HCT116 (cell line): Measurements from ENCODE around the gene UROD. TPM values are rescaled to one million over a fixed set of nuclear protein-coding genes. Genes with fewer than 3 reads are reported as not detected.
"Not testable (repeated sequence)": the region's sequence is repeated elsewhere in the genome, so short reads cannot be mapped to it uniquely, and the experiment has no call there.

ENCODE experiments used
- ATAC-seq: fragments of 200-7000 bp; cut with Tn5 transposase; 2 replicates; pipeline ENCODE4 v1.9.1; 2020; ENCODE audit warnings: mild to moderate bottlenecking, moderate library complexity
- BruUV-seq: library from RNA; stranded (reverse); fragments of 400-500 nt; replicated peaks from 2 replicates; lab custom pipeline; 2021; lab: Mats Ljungman, UMichigan
- CTCF ChIA-PET: fragments of 300-600 bp; sonication (Branson Sonifier 250); formaldehyde crosslinking; loops from one replicate; lab custom pipeline; 2021; ENCODE audit warnings: antibody characterized with exemption; lab: Charles Lee
- POLR2A ChIA-PET: fragments of 300-600, 350-600 bp; sonication (Branson Sonifier 250); formaldehyde crosslinking; loops from one replicate; lab custom pipeline; 2021; ENCODE audit warnings: antibody characterized with exemption; lab: Charles Lee
- RAD21 ChIA-PET, 2 experiments: fragments of 300-600 bp; sonication (Branson Sonifier 250); formaldehyde crosslinking; loops; one replicate each; lab custom pipeline; 2023; ENCODE audit warnings: low total read pairs in 2 of 2; ENCODE audit not compliant: uncharacterized antibody in 2 of 2, unreplicated experiment in 2 of 2, low non-redundant PET in 1 of 2; lab: Charles Lee
- DNase-seq: peaks from one replicate; pipeline ENCODE4 v3.0.0-alpha.2; 2010; ENCODE audit warnings: low read depth, low spot score
- H2AFZ ChIP-seq: fragments of 200-600 bp; shearing (Covaris generic), sonication (generic); 2 replicates; pipeline ENCODE4 v1.6.1; 2017; ENCODE audit warnings: low read depth, mixed run types, mixed read lengths, antibody characterized with exemption, low read length; ENCODE audit not compliant: poor library complexity, severe bottlenecking
- H3K27ac ChIP-seq: 2 replicates; pipeline ENCODE4 v1.5.1; 2012; ENCODE audit warnings: low read depth, low read length
- H3K27me3 ChIP-seq: fragments of 200-600 bp; sonication (generic); 2 replicates; pipeline ENCODE4 v1.6.1; 2016; ENCODE audit warnings: mixed run types, low read length, mixed read lengths; ENCODE audit not compliant: insufficient read depth
- H3K36me3 ChIP-seq, 2 experiments: fragments of 200-500 bp in 1 of 2; fragments of 200-600 bp in 1 of 2; sonication (Bioruptor generic) in 1 of 2; sonication (generic) in 1 of 2; 2 replicates each; pipeline versions ENCODE4 v1.5.1 to v1.6.1; 2014 to 2016; ENCODE audit warnings: low read length in 2 of 2, inconsistent platforms in 1 of 2, mixed read lengths in 1 of 2, mixed run types in 1 of 2; ENCODE audit not compliant: insufficient read depth in 2 of 2, control insufficient read depth in 1 of 2
- H3K4me1 ChIP-seq, 2 experiments: fragments of 200-600 bp in 1 of 2; sonication (generic) in 1 of 2; 2 replicates each; pipeline versions ENCODE4 v1.5.1 to v1.6.1; 2012 to 2017; ENCODE audit warnings: low read length in 2 of 2, inconsistent platforms in 1 of 2, mild to moderate bottlenecking in 1 of 2, mixed read lengths in 1 of 2, mixed run types in 1 of 2, moderate library complexity in 1 of 2; ENCODE audit not compliant: insufficient read depth in 2 of 2, control insufficient read depth in 1 of 2
- H3K4me2 ChIP-seq: fragments of 200-600 bp; sonication (generic); 2 replicates; pipeline ENCODE4 v1.6.1; 2017; ENCODE audit warnings: mixed run types, low read length, mixed read lengths
- H3K4me3 ChIP-seq, 2 experiments: fragments of 200-600 bp in 1 of 2; sonication (generic) in 1 of 2; replicated peaks in 1 of 2; 2 replicates each; pipeline ENCODE4 v1.5.1; 2011 to 2016; ENCODE audit warnings: low read length in 2 of 2, control low read depth in 1 of 2, low read depth in 1 of 2, mild to moderate bottlenecking in 1 of 2, mixed read lengths in 1 of 2, mixed run types in 1 of 2
- H3K79me2 ChIP-seq: fragments of 200-600 bp; sonication (generic); 2 replicates; pipeline ENCODE4 v1.6.1; 2017; ENCODE audit warnings: mild to moderate bottlenecking, mixed run types, low read length, moderate library complexity, mixed read lengths; ENCODE audit not compliant: insufficient read depth
- H3K9ac ChIP-seq: fragments of 200-600 bp; sonication (generic); 2 replicates; pipeline ENCODE4 v1.6.1; 2016; ENCODE audit warnings: low read length, mixed read lengths
- H3K9me2 ChIP-seq: fragments of 200-600 bp; sonication (generic), shearing (Covaris generic); 2 replicates; pipeline ENCODE4 v1.6.1; 2017; ENCODE audit warnings: mixed run types, mild to moderate bottlenecking, moderate library complexity; ENCODE audit not compliant: insufficient read depth
- H3K9me3 ChIP-seq, 2 experiments: fragments of 200-500 bp in 1 of 2; fragments of 200-600 bp in 1 of 2; sonication (Bioruptor generic) in 1 of 2; sonication (generic) in 1 of 2; 2 replicates each; pipeline ENCODE4 v1.6.1; 2014 to 2017; ENCODE audit warnings: low read length in 2 of 2, mixed read lengths in 2 of 2, inconsistent platforms in 1 of 2, low read depth in 1 of 2, mild to moderate bottlenecking in 1 of 2, mixed run types in 1 of 2, moderate library complexity in 1 of 2; ENCODE audit not compliant: control insufficient read depth in 1 of 2, insufficient read depth in 1 of 2
- H4K20me1 ChIP-seq: fragments of 200-600 bp; sonication (generic), shearing (Covaris generic); 2 replicates; pipeline ENCODE4 v1.6.1; 2017; ENCODE audit warnings: mixed run types, mild to moderate bottlenecking, moderate library complexity; ENCODE audit not compliant: insufficient read depth
- ATF3 ChIP-seq: IDR thresholded peaks from 2 replicates; pipeline ENCODE4 v1.6.1; 2012
- CBX3 ChIP-seq: IDR thresholded peaks from 2 replicates; pipeline ENCODE4 v1.6.1; 2012; ENCODE audit warnings: low read depth
- CTCF ChIP-seq, 3 experiments: fragments of 200-600 bp in 1 of 3; sonication (generic) in 1 of 3; IDR thresholded peaks in 2 of 3; conservative IDR thresholded peaks in 1 of 3; 2 replicates each; pipeline ENCODE4 v1.5.1; 2012 to 2017; ENCODE audit warnings: low read depth in 2 of 3, low read length in 2 of 3, antibody characterized with exemption in 1 of 3, borderline replicate concordance in 1 of 3, control low read depth in 1 of 3, mild to moderate bottlenecking in 1 of 3, mixed read lengths in 1 of 3, mixed run types in 1 of 3, moderate library complexity in 1 of 3; ENCODE audit not compliant: insufficient read depth in 1 of 3
- EGR1 ChIP-seq: IDR thresholded peaks from 2 replicates; pipeline ENCODE4 v1.6.1; 2012; ENCODE audit warnings: low read depth
- ELF1 ChIP-seq: IDR thresholded peaks from 2 replicates; pipeline ENCODE4 v1.6.1; 2012; ENCODE audit warnings: low read depth, borderline replicate concordance
- EZH2 ChIP-seq: fragments of 200-600 bp; sonication (generic); IDR thresholded peaks from 2 replicates; pipeline ENCODE4 v1.6.1; 2017; ENCODE audit warnings: antibody characterized with exemption, mixed run types
- EZH2phosphoT487 ChIP-seq: fragments of 200-600 bp; IDR thresholded peaks from 2 replicates; pipeline ENCODE4 v1.6.1; 2018; ENCODE audit warnings: antibody characterized with exemption, borderline replicate concordance
- FOSL1 ChIP-seq: IDR thresholded peaks from 2 replicates; pipeline ENCODE4 v1.6.1; 2012; ENCODE audit warnings: low read depth
- MAX ChIP-seq: IDR thresholded peaks from 2 replicates; pipeline ENCODE4 v1.6.1; 2012
- POLR2A ChIP-seq: IDR thresholded peaks from 2 replicates; pipeline ENCODE4 v1.7.0; 2011; ENCODE audit warnings: borderline replicate concordance; ENCODE audit not compliant: insufficient read depth, insufficient read length; ENCODE audit errors: extremely low read depth
- POLR2AphosphoS5 ChIP-seq: IDR thresholded peaks from 2 replicates; pipeline ENCODE4 v1.6.1; 2011; ENCODE audit warnings: mild to moderate bottlenecking, low read depth, low read length, moderate library complexity
- SIN3A ChIP-seq: IDR thresholded peaks from 2 replicates; pipeline ENCODE4 v1.6.1; 2012; ENCODE audit warnings: low read depth
- SP1 ChIP-seq: IDR thresholded peaks from 2 replicates; pipeline ENCODE4 v1.6.1; 2012; ENCODE audit warnings: low read depth
- SRF ChIP-seq: IDR thresholded peaks from 2 replicates; pipeline ENCODE4 v1.6.1; 2012; ENCODE audit warnings: low read depth
- YY1 ChIP-seq: IDR thresholded peaks from 2 replicates; pipeline ENCODE4 v1.6.1; 2011; ENCODE audit warnings: low read length, low read depth, moderate library complexity, mild to moderate bottlenecking; ENCODE audit not compliant: insufficient replicate concordance; ENCODE audit errors: extremely low read depth
- ZFX ChIP-seq: fragments of 450-650 bp; IDR thresholded peaks from 2 replicates; pipeline ENCODE4 v1.6.1; 2017
- ZNF274 ChIP-seq: fragments of 200-500 bp; sonication (Bioruptor generic); IDR thresholded peaks from 2 replicates; pipeline ENCODE4 v1.6.1; 2014; ENCODE audit warnings: mild to moderate bottlenecking, low read depth, low read length, inconsistent platforms
- intact Hi-C: fragments of 100-400 bp; cut with micrococcal nuclease; formaldehyde crosslinking; loops from 2 replicates; pipeline ENCODE4 v1.10.0; 2022
- total RNA-seq: library from RNA; stranded (reverse); gene quantifications from one replicate; pipeline ENCODE4 v1.2.1, GENCODE V29; 2021; ENCODE audit not compliant: unreplicated experiment

The UROD gene
- total RNA-seq, 1 experiment from 2014 or later: 73.7 TPM

- no peaks in the 10 kb centered on the region for H3K27me3 ChIP-seq
- no peaks in the 10 kb centered on the region for H4K20me1 ChIP-seq
- no peak for TF ChIP-seq EZH2
- no peak for TF ChIP-seq POLR2A
- TF ChIP-seq ZNF274: no peak
- TF ChIP-seq POLR2AphosphoS5: no peak
- no peak for TF ChIP-seq SRF
- TF ChIP-seq EGR1: no peak
- TF ChIP-seq ZFX: no peak
- no peak for TF ChIP-seq YY1
- no peak for TF ChIP-seq SIN3A
- TF ChIP-seq CTCF (IDR thresholded peaks at IDR 0.05 in 2 of 3, conservative IDR thresholded peaks at IDR 0.05 in 1 of 3; ENCODE audit: borderline replicate concordance in 1 of 3, insufficient read depth in 1 of 3, low read depth in 2 of 3, low read length in 2 of 3): no peak
- TF ChIP-seq ELF1: no peak
- no peak for TF ChIP-seq MAX
- TF ChIP-seq FOSL1: no peak
- TF ChIP-seq SP1: no peak
- TF ChIP-seq EZH2phosphoT487: no peak
- no peak for TF ChIP-seq ATF3
- no peak for TF ChIP-seq CBX3
- no peak overlapping the region for H3K27ac ChIP-seq
- no peaks in the 10 kb centered on the region for H3K9me2 ChIP-seq
- H3K4me3 ChIP-seq: no peak overlapping the region
- no peak for DNase-seq
- no TSS peak for BruUV-seq
- H3K4me2 ChIP-seq: no peak overlapping the region
- intact Hi-C loops: no loop called here
- peaks cover 2 to 6% of the 10 kb centered on the region in 2 experiments; a peak in 3 of 4 replicates for H3K36me3 ChIP-seq
- RAD21 ChIA-PET: no interaction called here
- no peaks in the 10 kb centered on the region for H3K9me3 ChIP-seq
- H3K9ac ChIP-seq: no peak overlapping the region
- peak; percentile 44 for ATAC-seq
- CTCF ChIA-PET: no interaction called here
- H2AFZ ChIP-seq: no peak overlapping the region
- no peaks in the 10 kb centered on the region for H3K4me1 ChIP-seq
- H3K79me2 ChIP-seq: no peaks in the 10 kb centered on the region
- POLR2A ChIA-PET: no interaction called here
Observed at GRCh38 chr1:45001011-45001481, 11.0 kb upstream of the UROD start.

GRCh38 chr1:45001576-45001975 lies 10.5 kb upstream of the UROD start:
- H3K9me2 ChIP-seq, H3K27me3 ChIP-seq, H3K79me2 ChIP-seq, ATAC-seq, H3K9ac ChIP-seq, DNase-seq, H3K9me3 ChIP-seq, CTCF ChIA-PET, POLR2A ChIA-PET, BruUV-seq, H3K27ac ChIP-seq, intact Hi-C loops, H3K4me1 ChIP-seq, H3K4me2 ChIP-seq, H3K4me3 ChIP-seq, H3K36me3 ChIP-seq, H4K20me1 ChIP-seq, RAD21 ChIA-PET, H2AFZ ChIP-seq: not testable (repeated sequence)
